Measurements from ENCODE around the gene CBX8. TPM values are rescaled to one million over a fixed set of nuclear protein-coding genes. Genes with fewer than 3 reads are reported as not detected.

CBX8 gene
- total and polyA plus RNA-seq, 2 of the 8 experiments (the other 6 are each of a cell fraction or from before 2014, with no cell fraction given) = 0.09 to 2.1 TPM

- no peak overlapping the region for H3K4me2 ChIP-seq (ENCODE audit: insufficient read depth in 1 of 2, low read depth in 2 of 2, low read length in 2 of 2)
- no peak overlapping the region for H3K4ac ChIP-seq (replicated peaks; ENCODE audit: insufficient read length, low read depth, low read length)
- H2AK5ac ChIP-seq (ENCODE audit: low read depth, low read length) = no peak overlapping the region
- no peak overlapping the region for H2BK120ac ChIP-seq (replicated peaks; ENCODE audit: low read depth, low read length)
- WGBS, 2 experiments (ENCODE audit: extremely low coverage in 1 of 2, insufficient coverage in 1 of 2, insufficient read length in 1 of 2, insufficient replicate concordance in 2 of 2, low coverage in 1 of 2, low lambda C conversion rate in 2 of 2, missing lambda C conversion rate in 1 of 2) = 95% methylated on average over 6 of the region's 6 CpGs; no CpG with 5 or more reads in 1 of the 2 experiments
- H3K23ac ChIP-seq (ENCODE audit: insufficient read length) = no peak overlapping the region
- H4K5ac ChIP-seq (ENCODE audit: insufficient read length, low read depth, low read length) = no peak overlapping the region
- ChIA-PET CTCF (ENCODE audit: partially characterized antibody) (interaction anchor here (0.9 to 24.7 kb wide), 10 partner anchors 7 to 145 kb away, joined by 3 to 576 read pairs (median 7); partner anchors contain the start of gene CBX8), POLR2A (ENCODE audit: partially characterized antibody) (interaction anchor here (0.9 to 15.2 kb wide), 4 partner anchors 10 to 37 kb away, joined by 3 to 374 read pairs (median 4); no protein-coding TSS in a partner anchor)
- no peak overlapping the region for H2BK20ac ChIP-seq (ENCODE audit: low read length)
- no peak overlapping the region for H2BK12ac ChIP-seq (ENCODE audit: low read depth, low read length)
- peaks cover 11 to 75% (median 52%) of the 10 kb centered on the region in 4 experiments for H3K27me3 ChIP-seq (replicated peaks in 1 of 4; ENCODE audit: control insufficient read depth in 3 of 4, extremely low read depth in 1 of 4, insufficient read depth in 3 of 4, low read length in 3 of 4)
- no peak overlapping the region for H2BK5ac ChIP-seq (ENCODE audit: low read depth, low read length)
- no peak overlapping the region for H3K14ac ChIP-seq (ENCODE audit: insufficient read length)
- H3K9me3 ChIP-seq (ENCODE audit: insufficient read depth in 2 of 2, low read depth in 1 of 2, low read length in 1 of 2) = no peaks in the 10 kb centered on the region; a peak in 1 of 4 replicates
- H3K23me2 ChIP-seq (ENCODE audit: low read depth, low read length) = no peaks in the 10 kb centered on the region; the same call in 1 of the 2 replicates
- peaks cover 0 to 5% of the 10 kb centered on the region in 2 experiments for H4K20me1 ChIP-seq (replicated peaks in 1 of 2; ENCODE audit: control insufficient read depth in 1 of 2, insufficient read depth in 2 of 2, low read length in 2 of 2)
- H3K56ac ChIP-seq (replicated peaks; ENCODE audit: insufficient read length, low read depth, low read length) = no peak overlapping the region
- no peak overlapping the region for H2AFZ ChIP-seq (ENCODE audit: low read length)
- no peak overlapping the region for H3K18ac ChIP-seq (ENCODE audit: extremely low read depth, low read length)
- no peak overlapping the region for H3K4me3 ChIP-seq (ENCODE audit: extremely low read depth in 1 of 4, insufficient read depth in 2 of 4, low read depth in 3 of 4, low read length in 4 of 4)
- no peak overlapping the region for H4K91ac ChIP-seq (replicated peaks; ENCODE audit: insufficient read length, low read length)
- H3K4me1 ChIP-seq (replicated peaks in 1 of 4; ENCODE audit: control insufficient read depth in 3 of 4, insufficient read depth in 4 of 4, low read length in 3 of 4) = peaks cover 0 to 5% (median 2%) of the 10 kb centered on the region in 4 experiments; a peak in 1 of 7 replicates
- DNase-seq (ENCODE audit: low read depth in 1 of 2, low spot score in 2 of 2) (no peak), FAIRE-seq (no peak)
- no peaks in the 10 kb centered on the region for H3K79me1 ChIP-seq (ENCODE audit: low read depth, low read length)
- H3K9ac ChIP-seq (replicated peaks in 1 of 4; ENCODE audit: extremely low read depth in 1 of 4, low read depth in 3 of 4, low read length in 3 of 4) = no peak overlapping the region
- H2BK15ac ChIP-seq (ENCODE audit: low read length) = no peak overlapping the region
- H3K36me3 ChIP-seq (ENCODE audit: control insufficient read depth in 2 of 4, insufficient read depth in 4 of 4, low read length in 3 of 4) = no peaks in the 10 kb centered on the region; a peak in 1 of 8 replicates
- no peak overlapping the region for H3K27ac ChIP-seq (ENCODE audit: low read depth, low read length)
- H4K8ac ChIP-seq (ENCODE audit: extremely low read depth, insufficient read depth, low read length) = no peak overlapping the region
- H3K79me2 ChIP-seq (ENCODE audit: control insufficient read depth in 1 of 2, insufficient read depth in 2 of 2, low read length in 2 of 2) = no peaks in the 10 kb centered on the region
- TF ChIP-seq CREB1 (IDR thresholded peaks at IDR 0.05) = no peak
- TF ChIP-seq CHD1 (IDR thresholded peaks at IDR 0.05; ENCODE audit: low read depth, low read length) = no peak
- TF ChIP-seq TAF1 (IDR thresholded peaks at IDR 0.05; ENCODE audit: low read depth, low read length) = no peak
- TF ChIP-seq TCF12 (IDR thresholded peaks at IDR 0.05; ENCODE audit: low read depth, low read length) = no peak
- TF ChIP-seq, protein P1, sequence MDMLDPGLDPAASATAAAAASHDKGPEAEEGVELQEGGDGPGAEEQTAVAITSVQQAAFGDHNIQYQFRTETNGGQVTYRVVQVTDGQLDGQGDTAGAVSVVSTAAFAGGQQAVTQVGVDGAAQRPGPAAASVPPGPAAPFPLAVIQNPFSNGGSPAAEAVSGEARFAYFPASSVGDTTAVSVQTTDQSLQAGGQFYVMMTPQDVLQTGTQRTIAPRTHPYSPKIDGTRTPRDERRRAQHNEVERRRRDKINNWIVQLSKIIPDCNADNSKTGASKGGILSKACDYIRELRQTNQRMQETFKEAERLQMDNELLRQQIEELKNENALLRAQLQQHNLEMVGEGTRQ (IDR thresholded peaks at IDR 0.05; ENCODE audit: low read length) = no peak
- no peak for TF ChIP-seq CBX8 (IDR thresholded peaks at IDR 0.05; ENCODE audit: borderline replicate concordance, low read depth, low read length)
- no peak for TF ChIP-seq EGR1 (IDR thresholded peaks at IDR 0.05; ENCODE audit: borderline replicate concordance, low read depth, low read length)
- TF ChIP-seq RXRA (IDR thresholded peaks at IDR 0.05; ENCODE audit: insufficient read depth, low read depth, low read length) = no peak
- no peak for TF ChIP-seq POU5F1 (IDR thresholded peaks at IDR 0.05; ENCODE audit: low read depth, low read length)
- no peak for TF ChIP-seq RBBP5 (IDR thresholded peaks at IDR 0.05; ENCODE audit: borderline replicate concordance, low read depth, low read length)
- no peak for TF ChIP-seq SIX5 (IDR thresholded peaks at IDR 0.05; ENCODE audit: low read depth, low read length)
- TF ChIP-seq TEAD4 (IDR thresholded peaks at IDR 0.05; ENCODE audit: low read depth, low read length) = no peak
- TF ChIP-seq BACH1 (IDR thresholded peaks at IDR 0.05; ENCODE audit: low read length) = no peak
These were observed 28.2 kb upstream of the CBX8 start for GRCh38 chr17:79824893-79825579.

Data from H1 (cell line).